Sigmoid colon (tissue), 4 donors: Measurements from ENCODE around the gene NR2F1-AS1.
"Not testable (repeated sequence)": the region's sequence is repeated elsewhere in the genome, so short reads cannot be mapped to it uniquely, and the experiment has no call there.

Experiments used
- POLR2A ChIP-seq, 2 donors: fragments of 450-650 bp; IDR thresholded peaks; one replicate each; pipeline ENCODE4 v1.6.1; 2016; ENCODE audit warnings: antibody characterized with exemption in 2 of 2, mild to moderate bottlenecking in 2 of 2, moderate library complexity in 2 of 2
- POLR2AphosphoS5 ChIP-seq, 4 donors: sonication (generic); formaldehyde crosslinking; IDR thresholded peaks; one replicate each; pipeline ENCODE4 v1.6.1; 2017; ENCODE audit warnings: antibody characterized with exemption in 4 of 4
- TF ChIP-seq, protein P1 (sequence below), 4 experiments: fragments of 450-650 bp in 3 of 4; fragments of 200-600 bp in 1 of 4; IDR thresholded peaks; one replicate each; pipeline ENCODE4 v1.5.1; 2016 to 2019; ENCODE audit warnings: antibody characterized with exemption in 4 of 4, mild to moderate bottlenecking in 3 of 4, moderate library complexity in 2 of 4

DNA sequence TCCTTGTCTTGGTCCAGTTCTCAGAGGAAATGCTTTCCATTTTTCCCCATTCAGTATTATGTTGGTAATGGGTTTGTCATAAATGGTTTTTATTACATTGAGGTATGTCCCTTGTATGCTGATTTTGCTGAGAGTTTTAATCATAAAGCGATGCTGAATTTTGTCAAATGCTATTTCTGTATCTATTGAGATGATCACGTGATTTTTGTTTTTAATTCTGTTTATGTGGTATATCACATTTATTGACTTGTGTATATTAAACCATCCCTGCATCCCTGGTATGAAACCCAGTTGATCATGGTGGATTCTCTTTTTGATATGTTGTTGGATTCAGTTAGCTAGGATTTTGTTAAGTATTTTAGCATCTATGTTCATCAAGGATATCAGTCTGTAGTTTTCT is 189.8 kb downstream of the NR2F1-AS1 start:
- TF ChIP-seq, protein P1, sequence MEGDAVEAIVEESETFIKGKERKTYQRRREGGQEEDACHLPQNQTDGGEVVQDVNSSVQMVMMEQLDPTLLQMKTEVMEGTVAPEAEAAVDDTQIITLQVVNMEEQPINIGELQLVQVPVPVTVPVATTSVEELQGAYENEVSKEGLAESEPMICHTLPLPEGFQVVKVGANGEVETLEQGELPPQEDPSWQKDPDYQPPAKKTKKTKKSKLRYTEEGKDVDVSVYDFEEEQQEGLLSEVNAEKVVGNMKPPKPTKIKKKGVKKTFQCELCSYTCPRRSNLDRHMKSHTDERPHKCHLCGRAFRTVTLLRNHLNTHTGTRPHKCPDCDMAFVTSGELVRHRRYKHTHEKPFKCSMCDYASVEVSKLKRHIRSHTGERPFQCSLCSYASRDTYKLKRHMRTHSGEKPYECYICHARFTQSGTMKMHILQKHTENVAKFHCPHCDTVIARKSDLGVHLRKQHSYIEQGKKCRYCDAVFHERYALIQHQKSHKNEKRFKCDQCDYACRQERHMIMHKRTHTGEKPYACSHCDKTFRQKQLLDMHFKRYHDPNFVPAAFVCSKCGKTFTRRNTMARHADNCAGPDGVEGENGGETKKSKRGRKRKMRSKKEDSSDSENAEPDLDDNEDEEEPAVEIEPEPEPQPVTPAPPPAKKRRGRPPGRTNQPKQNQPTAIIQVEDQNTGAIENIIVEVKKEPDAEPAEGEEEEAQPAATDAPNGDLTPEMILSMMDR (IDR thresholded peaks at IDR 0.05) = not testable (repeated sequence)
- not testable (repeated sequence) for TF ChIP-seq POLR2A, POLR2AphosphoS5 (IDR thresholded peaks at IDR 0.05)
